ENCODE data around the gene FAM184A. TPM values are rescaled to one million over a fixed set of nuclear protein-coding genes. Genes with fewer than 3 reads are reported as not detected.
A peak's percentile ranks its signal among the peaks of the same experiment; 100 is the strongest.
"Not testable (repeated sequence)": the region's sequence is repeated elsewhere in the genome, so short reads cannot be mapped to it uniquely, and the experiment has no call there.

The FAM184A gene
- total RNA-seq, 2 experiments from 2014 or later, result 7.4 to 8.3 TPM

DNA sequence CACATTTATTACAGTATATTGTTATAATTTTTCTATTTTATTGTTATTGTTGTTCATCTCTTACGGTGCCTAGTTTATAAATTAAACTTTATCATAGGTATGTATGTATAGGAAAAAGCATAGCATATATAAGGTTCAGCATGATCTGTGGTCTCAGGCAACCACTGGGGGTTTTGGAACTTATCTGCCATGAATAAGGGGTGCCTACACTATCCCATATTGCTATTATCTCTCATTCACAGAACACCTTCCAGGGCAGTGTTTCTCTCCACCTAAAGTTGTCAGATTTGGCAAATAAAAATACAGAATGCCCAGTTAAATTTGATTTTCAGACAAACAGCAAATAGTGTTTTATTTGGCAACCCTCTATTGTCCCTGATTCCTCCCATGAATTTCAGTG, 35.5 kb upstream of the FAM184A start:
- DNase-seq, result no peak
- Mint-ChIP-seq H3K36me3 (ENCODE audit: low read depth) (no peaks in the 10 kb centered on the region), H3K4me3 (no peak overlapping the region), H3K9me3 (no peaks in the 10 kb centered on the region), H3K4me1 (peaks cover 17% of the 10 kb centered on the region), H3K27me3 (peaks cover 2% of the 10 kb centered on the region), H3K27ac (no peak overlapping the region)
- ChIA-PET POLR2A (no interaction called here), CTCF (no interaction called here)

DNA sequence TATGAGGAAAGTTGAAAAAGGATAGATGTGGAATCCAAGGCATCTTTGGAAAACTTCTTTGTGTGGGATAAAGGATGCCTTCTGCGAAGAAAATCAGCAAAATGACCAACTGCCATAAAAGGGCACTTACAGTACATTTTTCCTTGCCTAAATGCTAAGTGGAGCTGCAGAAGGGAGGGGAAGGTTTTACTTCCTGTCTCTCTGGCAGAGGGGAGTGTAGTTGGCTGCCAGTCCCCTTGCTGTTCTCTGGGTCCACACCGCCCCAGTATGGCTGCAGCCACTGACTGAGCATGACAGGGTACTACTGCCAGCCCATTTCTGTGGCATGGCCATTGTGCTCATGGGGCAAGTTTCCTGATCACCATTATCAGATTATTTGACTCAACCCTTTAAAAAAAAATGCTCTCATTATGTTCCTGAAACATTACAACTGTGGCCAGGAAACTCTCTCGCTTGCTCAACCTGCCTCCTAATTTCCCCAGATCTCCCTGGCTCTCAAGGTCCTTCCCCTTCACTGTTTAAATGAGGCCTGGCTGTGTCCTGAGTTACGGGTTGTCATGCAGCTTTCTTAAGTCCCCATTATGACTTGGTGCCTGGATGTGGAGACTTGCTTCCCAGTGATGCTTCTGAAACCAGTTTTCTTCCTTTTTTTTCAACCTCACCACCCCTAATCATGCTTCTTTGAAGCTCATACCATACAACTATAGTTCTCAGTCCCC, 34.5 kb upstream of the FAM184A start:
- Mint-ChIP-seq H3K27me3 (peaks cover 2% of the 10 kb centered on the region), H3K4me3 (no peak overlapping the region), H3K4me1 (peaks cover 17% of the 10 kb centered on the region), H3K27ac (no peak overlapping the region), H3K9me3 (no peaks in the 10 kb centered on the region), H3K36me3 (ENCODE audit: low read depth) (no peaks in the 10 kb centered on the region)
- no peak for DNase-seq
- CTCF ChIA-PET, result interaction anchor here (1.0 to 1.4 kb wide), 2 partner anchors 17 to 27 kb away, joined by 3 read pairs; no protein-coding TSS in a partner anchor
- POLR2A ChIA-PET, result no interaction called here

DNA sequence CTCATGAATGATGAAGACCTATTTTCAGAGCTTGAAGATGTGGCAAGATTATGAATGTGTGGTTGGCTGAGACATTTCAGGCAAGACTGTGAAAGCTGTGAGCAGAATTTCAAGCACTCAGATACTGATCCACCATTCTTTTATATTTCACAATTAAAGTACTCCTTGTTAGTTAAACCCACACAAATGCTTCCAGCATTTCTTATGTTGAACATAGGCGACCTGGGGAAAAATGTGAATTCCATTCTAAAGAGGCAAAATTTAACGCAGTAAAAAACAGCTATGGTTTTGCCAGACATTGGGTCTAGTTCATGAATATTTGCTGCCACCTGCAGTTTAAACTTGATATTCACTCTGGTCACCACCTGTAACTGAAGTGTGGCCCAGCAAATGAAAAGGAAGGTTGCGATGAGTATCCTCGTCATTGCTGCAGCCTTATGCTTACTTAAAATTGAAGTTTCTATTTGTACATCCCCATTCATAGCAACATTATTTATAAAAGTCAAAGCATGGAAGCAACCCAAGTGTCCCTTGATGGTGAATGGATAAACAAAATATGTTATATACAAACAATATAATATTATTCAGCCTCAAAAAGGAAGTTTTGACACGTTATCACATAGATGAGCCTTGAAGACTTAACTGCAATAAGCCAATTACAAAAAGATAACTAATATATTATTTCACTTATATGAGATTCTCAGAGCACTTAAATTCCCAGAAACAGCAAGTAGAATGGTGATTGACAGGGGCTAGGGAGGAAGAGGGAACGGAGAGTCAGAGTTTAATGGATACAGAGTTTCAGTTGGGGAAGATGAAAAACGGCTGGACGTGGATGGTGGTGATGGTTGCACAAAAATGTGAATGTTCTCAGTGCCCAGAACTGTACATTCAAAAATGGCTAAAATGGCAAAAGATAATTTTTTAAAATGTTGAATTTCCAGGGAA, 32.4 kb upstream of the FAM184A start:
- H3K9me3 Mint-ChIP-seq, result no peaks in the 10 kb centered on the region
- H3K4me3 Mint-ChIP-seq, result no peak overlapping the region
- peaks cover 17% of the 10 kb centered on the region for H3K4me1 Mint-ChIP-seq
- H3K36me3 Mint-ChIP-seq (ENCODE audit: low read depth), result no peaks in the 10 kb centered on the region
- DNase-seq, result peak; percentile 66
- POLR2A ChIA-PET, result interaction anchor here (0.6 kb wide), 1 partner anchor 235 kb away, joined by 3 read pairs; no protein-coding TSS in a partner anchor
- H3K27me3 Mint-ChIP-seq, result no peaks in the 10 kb centered on the region
- CTCF ChIA-PET, result interaction anchor here (0.7 to 2.2 kb wide), 13 partner anchors 11 to 398 kb away, joined by 3 to 10 read pairs (median 4); partner anchors contain the start of gene FAM184A
- H3K27ac Mint-ChIP-seq, result no peak overlapping the region

DNA sequence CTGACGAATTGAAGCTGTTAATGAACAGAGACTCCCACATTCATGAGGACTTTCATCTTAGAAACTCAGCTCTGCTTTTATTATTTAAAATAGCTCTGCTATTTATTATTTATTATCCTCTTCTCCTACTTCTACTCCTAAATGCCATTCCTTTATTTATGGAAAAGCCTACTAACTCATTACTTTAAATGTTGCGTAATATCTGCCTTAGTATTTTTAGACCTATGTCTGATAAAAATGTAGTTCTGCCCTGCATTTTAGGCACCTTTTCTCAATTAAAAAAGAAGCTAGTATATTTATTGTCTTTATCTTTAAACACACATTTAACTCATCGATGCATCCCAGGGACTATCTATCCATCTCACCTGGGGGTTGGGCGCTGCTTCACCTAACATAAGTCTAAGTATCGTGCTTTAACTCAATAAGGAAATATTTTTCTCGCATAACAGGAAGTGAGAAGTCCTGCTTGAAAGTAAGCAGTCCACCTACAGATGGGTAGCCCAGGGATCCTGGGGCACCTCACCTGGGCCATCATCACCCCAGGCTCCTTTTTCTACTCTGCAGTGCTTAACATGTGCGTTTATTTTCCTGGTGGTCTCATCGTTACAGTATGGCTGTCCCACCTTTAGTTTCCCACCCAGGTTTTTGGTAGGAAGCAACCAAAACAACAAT, 31.3 kb upstream of the FAM184A start:
- H3K27ac Mint-ChIP-seq, result no peak overlapping the region
- peaks cover 17% of the 10 kb centered on the region for H3K4me1 Mint-ChIP-seq
- no peaks in the 10 kb centered on the region for H3K9me3 Mint-ChIP-seq
- ChIA-PET CTCF (interaction anchor here (0.6 to 2.2 kb wide), 12 partner anchors 9 to 318 kb away, joined by 3 to 10 read pairs (median 4); partner anchors contain the start of gene FAM184A), POLR2A (no interaction called here)
- no peak overlapping the region for H3K4me3 Mint-ChIP-seq
- H3K27me3 Mint-ChIP-seq, result no peaks in the 10 kb centered on the region
- H3K36me3 Mint-ChIP-seq (ENCODE audit: low read depth), result no peaks in the 10 kb centered on the region
- DNase-seq, result no peak

DNA sequence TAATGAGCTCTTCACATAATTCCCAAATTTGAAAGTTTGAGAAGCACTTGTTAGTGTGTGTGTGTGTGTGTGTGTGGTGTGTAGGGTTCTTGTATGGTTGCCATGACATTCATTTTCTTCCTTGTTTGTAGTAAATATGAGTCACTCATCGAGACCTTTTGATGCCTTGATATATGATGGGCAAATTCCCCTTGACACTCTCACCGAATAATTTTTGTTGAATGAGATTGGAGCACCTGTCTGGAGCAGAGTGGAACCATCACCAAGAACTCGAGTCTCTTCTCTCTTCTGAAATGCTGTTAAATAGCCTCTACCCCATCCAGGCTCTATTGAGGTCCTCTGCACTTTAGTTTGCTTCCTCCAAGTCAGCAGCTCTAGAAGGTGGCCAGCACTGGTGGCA, 29.6 kb upstream of the FAM184A start:
- POLR2A ChIA-PET, result interaction anchor here (0.6 kb wide), 1 partner anchor 242 kb away, joined by 3 read pairs; no protein-coding TSS in a partner anchor
- Mint-ChIP-seq H3K36me3 (ENCODE audit: low read depth) (no peaks in the 10 kb centered on the region), H3K4me3 (no peak overlapping the region), H3K9me3 (no peaks in the 10 kb centered on the region), H3K4me1 (peaks cover 13% of the 10 kb centered on the region), H3K27me3 (no peaks in the 10 kb centered on the region), H3K27ac (no peak overlapping the region)
- CTCF ChIA-PET, result interaction anchor here (0.6 kb wide), 1 partner anchor 332 kb away, joined by 3 read pairs; no protein-coding TSS in a partner anchor
- DNase-seq, result no peak

DNA sequence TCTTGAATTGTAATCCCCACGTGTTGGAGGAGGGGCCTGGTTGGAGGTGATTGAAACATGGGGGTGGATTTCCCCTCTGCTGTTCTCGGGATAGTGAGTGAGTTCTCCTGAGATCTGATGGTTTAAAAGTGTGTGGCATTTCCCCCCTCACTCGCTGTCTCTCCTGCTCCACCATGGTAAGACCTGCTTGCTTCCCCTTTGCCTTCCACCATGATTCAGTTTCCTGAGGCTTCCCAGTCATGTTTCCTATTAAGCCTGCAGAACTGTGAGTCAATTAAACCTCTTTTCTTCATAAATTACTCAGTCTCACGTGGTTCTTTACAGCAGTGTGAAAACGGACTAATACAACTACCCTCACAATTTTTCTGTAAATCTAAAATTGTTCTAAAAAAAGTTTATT, 26.8 kb upstream of the FAM184A start:
- ChIA-PET POLR2A (no interaction called here), CTCF (no interaction called here)
- Mint-ChIP-seq H3K36me3 (ENCODE audit: low read depth) (no peaks in the 10 kb centered on the region), H3K27ac (no peak overlapping the region), H3K4me1 (peaks cover 6% of the 10 kb centered on the region), H3K4me3 (no peak overlapping the region), H3K27me3 (no peaks in the 10 kb centered on the region), H3K9me3 (no peaks in the 10 kb centered on the region)
- no peak for DNase-seq

DNA sequence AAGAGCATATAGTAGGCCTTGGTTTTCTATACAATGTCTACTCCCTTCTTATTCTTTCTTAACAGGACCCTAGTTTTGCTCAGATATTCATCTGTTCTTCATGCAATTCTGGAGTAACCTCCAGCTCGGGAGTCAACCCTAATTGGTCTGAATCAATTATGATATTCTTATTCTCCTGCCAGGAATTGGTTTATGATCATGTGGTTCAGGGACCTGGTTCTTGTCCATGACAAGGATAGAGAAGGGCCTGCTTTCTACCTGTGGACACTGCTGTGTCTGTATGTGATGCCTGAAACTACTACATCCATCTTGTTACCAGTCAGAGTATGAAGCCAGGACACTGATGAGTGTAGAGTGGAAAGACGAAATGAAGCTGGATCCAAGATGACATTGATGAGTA, 24.4 kb upstream of the FAM184A start:
- Mint-ChIP-seq H3K27ac (no peak overlapping the region), H3K9me3 (no peaks in the 10 kb centered on the region), H3K27me3 (no peaks in the 10 kb centered on the region), H3K4me3 (no peak overlapping the region), H3K36me3 (ENCODE audit: low read depth) (no peaks in the 10 kb centered on the region), H3K4me1 (no peaks in the 10 kb centered on the region)
- DNase-seq, result no peak
- ChIA-PET CTCF (interaction anchor here (1.0 to 1.4 kb wide), 2 partner anchors 9 to 25 kb away, joined by 3 read pairs; no protein-coding TSS in a partner anchor), POLR2A (no interaction called here)

DNA sequence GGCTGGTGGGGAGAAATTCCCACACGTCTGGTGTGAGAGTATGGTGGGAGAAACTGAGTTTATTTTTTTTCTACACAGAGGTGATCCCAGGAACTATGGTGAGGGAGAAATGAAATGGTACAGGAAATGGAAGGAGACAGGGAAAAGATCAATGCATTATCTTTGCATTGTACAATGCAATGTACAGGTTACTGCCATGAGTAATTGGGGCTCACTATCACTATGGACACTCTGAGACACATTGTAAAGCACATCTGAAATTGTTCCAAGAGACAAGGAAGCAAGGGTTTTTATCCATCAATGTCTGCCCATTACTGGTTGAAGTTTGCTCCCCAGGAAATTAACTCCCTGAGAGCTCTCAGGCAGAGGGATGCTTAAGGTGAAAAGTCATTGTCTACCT, 21.7 kb upstream of the FAM184A start:
- POLR2A ChIA-PET, result no interaction called here
- CTCF ChIA-PET, result interaction anchor here (1.2 to 1.7 kb wide), 2 partner anchors 9 to 10 kb away, joined by 4 to 5 read pairs; no protein-coding TSS in a partner anchor
- no peaks in the 10 kb centered on the region for H3K36me3 Mint-ChIP-seq (ENCODE audit: low read depth)

DNA sequence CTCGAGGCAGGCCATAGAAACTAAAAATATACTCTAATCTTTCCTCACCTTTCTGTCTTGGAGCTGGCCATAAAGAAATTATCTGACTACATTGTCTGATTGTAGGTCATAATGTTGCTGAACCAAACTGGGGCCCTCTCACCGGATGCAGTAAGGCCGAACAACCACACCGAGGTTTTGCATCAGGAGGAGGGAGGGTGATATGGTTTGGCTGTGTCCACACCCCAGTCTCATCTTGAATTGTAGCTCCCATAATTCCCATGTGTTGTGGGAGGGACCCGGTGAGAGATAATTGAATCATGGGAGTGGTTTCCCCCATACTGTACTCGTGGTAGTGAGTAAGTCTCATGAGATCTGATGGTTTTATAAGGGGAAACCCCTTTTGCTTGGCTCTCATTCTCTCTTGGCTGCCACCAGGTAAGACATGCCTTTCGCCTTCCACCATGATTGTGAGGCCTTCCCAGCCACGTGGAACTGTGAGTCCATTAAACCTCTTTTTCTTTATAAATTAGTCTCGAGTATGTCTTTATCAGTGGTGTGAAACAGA, 19.4 kb upstream of the FAM184A start:
- H3K36me3 Mint-ChIP-seq (ENCODE audit: low read depth); DNase-seq; POLR2A ChIA-PET; H3K9me3 Mint-ChIP-seq; H3K4me1 Mint-ChIP-seq; H3K27me3 Mint-ChIP-seq; H3K4me3 Mint-ChIP-seq; H3K27ac Mint-ChIP-seq; CTCF ChIA-PET: not testable (repeated sequence)

More for the DNA sequence above, 21.7 kb upstream of the FAM184A start:
- H3K9me3 Mint-ChIP-seq, result no peaks in the 10 kb centered on the region
- H3K27me3 Mint-ChIP-seq, result no peaks in the 10 kb centered on the region
- DNase-seq, result no peak
- peaks cover 7% of the 10 kb centered on the region for H3K4me1 Mint-ChIP-seq
- no peak overlapping the region for H3K4me3 Mint-ChIP-seq
- H3K27ac Mint-ChIP-seq, result no peak overlapping the region

DNA sequence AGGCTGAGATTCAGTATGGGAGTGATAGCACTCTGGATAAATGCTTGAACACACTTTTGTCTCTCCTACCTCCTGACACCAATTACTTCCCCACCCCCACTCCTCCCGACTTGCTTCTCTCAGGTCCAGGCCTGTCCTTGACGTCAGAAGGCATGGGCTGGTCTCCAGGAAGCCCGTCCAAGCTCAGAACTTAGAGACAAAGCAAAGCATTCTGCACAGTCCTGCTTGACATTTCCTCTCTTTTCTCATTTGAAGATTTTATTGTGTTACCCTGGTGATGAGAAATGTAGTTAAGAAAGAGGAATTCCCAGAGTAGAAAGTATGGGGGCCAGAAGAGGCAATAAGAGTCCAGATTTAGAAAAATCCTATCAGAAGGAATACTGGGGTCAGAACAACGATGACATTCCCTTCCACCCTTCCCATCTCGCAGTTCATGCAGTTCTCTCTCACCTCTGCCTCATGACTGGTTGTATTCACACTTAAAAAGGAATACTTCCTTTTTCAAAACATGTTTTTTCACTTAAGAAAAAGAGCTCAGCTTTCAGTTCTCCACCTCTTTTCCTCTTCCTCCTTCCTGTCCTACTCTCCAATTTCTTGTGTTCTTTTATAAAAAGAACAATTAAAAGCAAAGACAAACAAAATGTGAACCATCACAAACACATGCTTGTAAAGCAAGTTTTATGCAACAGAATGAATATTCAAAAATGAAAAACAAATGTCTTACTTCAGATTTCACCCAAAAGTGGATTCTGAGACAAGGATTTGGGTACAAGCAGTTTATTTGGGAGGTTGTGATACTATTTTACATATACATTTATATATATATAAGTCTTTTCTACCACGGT, 18.5 kb upstream of the FAM184A start:
- H3K4me3 Mint-ChIP-seq, result no peak overlapping the region
- H3K4me1 Mint-ChIP-seq, result peaks cover 7% of the 10 kb centered on the region
- no peak overlapping the region for H3K27ac Mint-ChIP-seq
- H3K9me3 Mint-ChIP-seq, result no peaks in the 10 kb centered on the region
- DNase-seq, result no peak
- H3K27me3 Mint-ChIP-seq, result no peaks in the 10 kb centered on the region
- ChIA-PET POLR2A (no interaction called here), CTCF (no interaction called here)
- H3K36me3 Mint-ChIP-seq (ENCODE audit: low read depth), result no peaks in the 10 kb centered on the region

DNA sequence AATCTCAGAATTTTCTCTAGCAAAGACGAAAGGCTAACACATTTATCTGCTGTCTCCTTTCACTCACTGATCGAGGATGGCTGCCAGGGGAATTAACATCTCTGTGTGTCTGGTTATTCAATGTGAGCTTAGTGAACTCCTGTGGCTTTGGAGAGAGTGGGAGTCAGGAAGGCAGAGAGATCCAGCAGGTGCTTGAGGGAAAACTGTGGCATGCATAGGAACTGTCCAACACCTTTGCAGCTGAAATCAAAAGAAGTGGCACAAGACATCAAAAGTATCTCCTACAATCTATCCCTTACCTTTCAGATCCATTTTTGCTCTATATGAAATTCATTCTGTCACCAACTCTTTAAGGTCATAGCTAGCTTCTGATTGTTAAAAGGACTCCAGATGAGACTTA, 11.8 kb upstream of the FAM184A start:
- H3K27ac Mint-ChIP-seq, result no peak overlapping the region
- DNase-seq, result no peak
- no peaks in the 10 kb centered on the region for H3K36me3 Mint-ChIP-seq (ENCODE audit: low read depth)
- no peak overlapping the region for H3K4me3 Mint-ChIP-seq
- ChIA-PET POLR2A (no interaction called here), CTCF (interaction anchor here (0.6 to 0.9 kb wide), 2 partner anchors 104 to 199 kb away, joined by 3 read pairs; no protein-coding TSS in a partner anchor)
- no peaks in the 10 kb centered on the region for H3K4me1 Mint-ChIP-seq
- H3K9me3 Mint-ChIP-seq, result peaks cover 6% of the 10 kb centered on the region
- peaks cover 5% of the 10 kb centered on the region for H3K27me3 Mint-ChIP-seq

DNA sequence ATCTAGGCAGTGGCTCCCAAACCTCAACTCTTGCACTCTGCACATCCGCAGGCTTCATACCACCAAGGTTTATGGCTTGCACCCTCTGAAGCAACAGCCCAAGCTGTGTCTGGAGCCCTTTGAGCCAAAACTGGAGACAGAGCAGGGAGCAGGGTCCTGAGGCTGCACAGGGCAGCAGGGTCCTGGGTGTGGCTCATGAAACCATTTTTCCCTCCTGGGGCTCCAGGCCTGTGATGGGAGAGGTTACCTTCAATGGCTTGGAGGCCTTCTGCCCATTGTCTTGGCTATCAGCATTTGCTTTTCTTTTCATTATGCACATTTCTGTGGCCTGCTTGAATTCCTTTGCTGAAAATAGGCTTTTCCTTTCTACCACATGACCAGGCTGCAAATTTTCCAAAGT, 6.3 kb upstream of the FAM184A start:
- H3K27me3 Mint-ChIP-seq, result peaks cover 3% of the 10 kb centered on the region
- H3K4me1 Mint-ChIP-seq, result no peaks in the 10 kb centered on the region
- H3K27ac Mint-ChIP-seq, result no peak overlapping the region
- POLR2A ChIA-PET, result no interaction called here
- no peak for DNase-seq
- no peaks in the 10 kb centered on the region for H3K36me3 Mint-ChIP-seq (ENCODE audit: low read depth)
- CTCF ChIA-PET, result no interaction called here
- H3K4me3 Mint-ChIP-seq, result no peak overlapping the region
- peaks cover 20% of the 10 kb centered on the region for H3K9me3 Mint-ChIP-seq

All from activated CD4-positive, alpha-beta T cell treated with anti-CD3 and anti-CD28 coated beads, Interleukin-2, amount 10 ng/mL, durations not matched to agents 7 days and 5 days (primary cell).